Measurements from ENCODE around the gene KCTD11.

KCTD11 gene

GRCh38 chr17:7322520-7323194 is 29.3 kb upstream of the KCTD11 start:
- in situ Hi-C loops (cut with MboI; ENCODE audit: low sequenced_read_pairs) = no loop called here

DNA sequence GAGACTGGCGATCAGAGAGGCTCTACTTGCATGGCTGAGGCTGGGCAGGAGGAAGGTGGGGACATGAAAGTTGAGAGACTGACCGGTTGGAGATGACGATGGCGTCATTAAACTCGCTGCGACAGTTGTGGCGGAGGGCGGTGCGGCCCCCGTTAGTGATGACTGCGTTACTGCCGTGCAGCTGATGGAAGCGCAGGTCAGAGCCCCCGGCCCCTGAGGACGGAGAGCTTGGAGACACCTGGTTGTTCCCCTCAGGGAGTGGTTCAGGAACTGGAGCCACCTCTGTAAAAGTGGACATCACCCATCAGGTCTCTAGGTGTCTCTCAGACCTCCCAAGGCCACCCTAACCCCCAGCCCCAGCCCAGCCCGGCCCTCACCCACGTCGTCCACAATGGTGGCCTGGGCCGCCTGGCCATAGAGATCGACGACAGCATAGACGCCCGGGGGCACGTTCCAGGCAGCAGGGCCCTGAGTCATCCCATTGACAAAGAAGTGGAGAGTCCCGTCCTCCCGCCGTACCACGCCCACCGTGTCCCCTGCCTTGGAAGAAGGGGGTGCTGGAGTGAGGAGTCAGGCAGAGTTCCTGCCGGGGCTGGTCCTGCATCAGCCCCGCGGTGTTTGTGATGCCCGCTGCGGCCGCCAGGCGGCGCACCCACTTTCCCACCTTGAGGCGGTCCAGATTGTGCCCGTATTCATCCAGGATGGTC is 28.1 kb upstream of the KCTD11 start:
- in situ Hi-C loops (cut with MboI; ENCODE audit: low sequenced_read_pairs) = no loop called here

DNA sequence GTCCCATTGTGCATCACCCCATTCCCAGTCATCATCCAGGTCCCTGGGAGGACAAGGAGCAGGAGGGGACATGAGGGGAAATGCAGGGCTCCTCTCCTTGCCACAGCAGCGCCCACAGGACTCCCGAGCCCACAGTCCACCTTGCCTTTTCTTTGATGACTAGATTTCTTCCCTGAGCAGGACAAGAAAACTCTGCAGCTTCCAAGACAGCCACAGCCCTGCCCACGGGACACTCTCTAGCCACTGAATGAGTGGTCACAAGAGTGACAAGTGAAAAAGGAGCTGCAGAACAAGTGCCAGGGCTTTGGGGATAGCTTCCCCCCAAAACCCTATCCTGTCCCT is 27.6 kb upstream of the KCTD11 start:
- in situ Hi-C loops (cut with MboI; ENCODE audit: low sequenced_read_pairs) = no loop called here

GRCh38 chr17:7325031-7325528 is 26.9 kb upstream of the KCTD11 start:
- in situ Hi-C loops (cut with MboI; ENCODE audit: low sequenced_read_pairs) = loop anchor here (25.0 kb wide), 1 partner anchor 362 kb away; the partner anchor contains the start of genes TP53 and WRAP53

GRCh38 chr17:7326186-7326585 is 25.8 kb upstream of the KCTD11 start:
- in situ Hi-C loops (cut with MboI; ENCODE audit: low sequenced_read_pairs) = loop anchor here (25.0 kb wide), 1 partner anchor 361 kb away; the partner anchor contains the start of genes TP53 and WRAP53

DNA sequence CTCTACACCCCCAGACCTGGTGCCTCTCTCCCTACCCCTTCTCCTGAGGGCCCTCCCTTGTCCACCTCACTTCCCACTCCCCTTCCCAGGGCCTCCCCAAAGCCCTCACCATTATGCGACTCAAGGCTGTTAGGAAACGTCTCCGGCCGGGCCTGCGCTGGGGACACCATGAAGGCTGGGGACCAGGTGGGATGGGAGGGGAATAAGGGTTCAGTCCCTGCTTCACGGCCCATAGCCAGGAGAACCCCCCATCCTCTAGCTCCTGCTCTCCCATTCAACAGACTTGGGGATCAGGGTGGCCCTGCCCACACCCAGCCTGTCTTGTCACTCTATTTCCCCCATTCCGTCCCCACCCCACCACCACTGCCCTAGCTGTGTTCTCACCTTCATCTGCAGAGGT is 24.9 kb upstream of the KCTD11 start:
- in situ Hi-C loops (cut with MboI; ENCODE audit: low sequenced_read_pairs) = loop anchor here (25.0 kb wide), 1 partner anchor 360 kb away; the partner anchor contains the start of genes TP53 and WRAP53

- in situ Hi-C loops (cut with MboI; ENCODE audit: low sequenced_read_pairs) = loop anchor here (25.0 kb wide), 1 partner anchor 360 kb away; the partner anchor contains the start of genes TP53 and WRAP53
These were observed 24.5 kb upstream of the KCTD11 start for GRCh38 chr17:7327501-7327900.

DNA sequence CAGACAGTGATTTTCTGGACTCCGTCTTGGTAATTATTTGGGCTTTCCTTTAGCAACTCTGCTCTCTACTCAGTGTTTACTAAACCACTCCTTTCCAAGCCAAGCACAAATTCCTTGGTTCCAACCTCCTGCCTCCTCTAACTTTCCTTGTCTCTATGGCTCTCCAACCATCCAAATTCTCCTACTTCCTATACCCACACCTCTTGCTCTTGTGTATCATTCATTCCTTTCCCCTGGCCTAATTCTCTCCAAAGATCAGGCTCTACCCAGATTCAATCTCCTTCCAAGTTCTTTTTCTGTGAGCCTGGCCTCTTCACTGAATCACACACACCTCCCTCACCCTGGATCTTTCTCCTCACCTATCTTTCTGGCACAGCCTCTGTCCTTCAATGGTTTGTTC is 24.0 kb upstream of the KCTD11 start:
- in situ Hi-C loops (cut with MboI; ENCODE audit: low sequenced_read_pairs) = loop anchor here (25.0 kb wide), 1 partner anchor 359 kb away; the partner anchor contains the start of genes TP53 and WRAP53

- in situ Hi-C loops (cut with MboI; ENCODE audit: low sequenced_read_pairs) = loop anchor here (25.0 kb wide), 1 partner anchor 358 kb away; the partner anchor contains the start of genes TP53 and WRAP53
These were observed 23.1 kb upstream of the KCTD11 start, which contains the start of gene NEURL4 for GRCh38 chr17:7328840-7329373. Gene NEURL4, minus strand, starts transcription at chr17:7329335. Its CDS starts 23 bp downstream, at chr17:7329312.

- in situ Hi-C loops (cut with MboI; ENCODE audit: low sequenced_read_pairs) = loop anchor here (25.0 kb wide), 1 partner anchor 358 kb away; the partner anchor contains the start of genes TP53 and WRAP53
These were observed 22.5 kb upstream of the KCTD11 start for GRCh38 chr17:7329374-7329996.

DNA sequence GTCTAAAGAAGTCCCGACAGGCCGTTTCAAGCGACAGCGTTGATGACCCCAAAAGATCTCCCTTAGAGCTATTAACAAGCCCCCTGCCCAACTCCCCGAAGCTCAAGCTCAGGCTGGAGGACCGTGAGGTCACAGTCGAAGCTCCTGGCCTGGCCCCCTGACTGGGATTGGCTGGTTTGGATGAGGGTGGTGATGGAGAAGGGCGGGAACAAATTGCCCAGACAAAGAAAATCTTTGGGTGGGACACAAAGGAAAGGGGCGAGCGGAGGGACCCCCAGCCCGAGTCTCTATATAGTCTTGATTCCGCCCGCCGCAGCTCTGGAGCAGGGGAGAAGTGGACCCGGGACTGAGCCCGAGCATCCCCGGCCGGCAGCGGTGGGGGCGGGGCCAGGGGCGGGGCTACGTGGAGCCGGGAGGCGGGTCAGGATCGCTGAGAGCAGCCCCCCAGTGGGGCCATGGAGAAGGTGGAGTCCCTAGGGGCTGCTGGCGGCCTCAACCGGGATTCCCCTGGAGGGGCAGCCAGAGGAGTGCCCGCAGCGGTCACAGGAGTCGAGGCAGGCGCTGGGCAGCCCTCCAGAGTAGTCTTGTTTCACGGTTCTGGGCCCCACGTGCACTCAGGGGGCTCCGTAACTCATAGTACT is 21.8 kb upstream of the KCTD11 start:
- in situ Hi-C loops (cut with MboI; ENCODE audit: low sequenced_read_pairs) = loop anchor here (25.0 kb wide), 1 partner anchor 357 kb away; the partner anchor contains the start of genes TP53 and WRAP53

DNA sequence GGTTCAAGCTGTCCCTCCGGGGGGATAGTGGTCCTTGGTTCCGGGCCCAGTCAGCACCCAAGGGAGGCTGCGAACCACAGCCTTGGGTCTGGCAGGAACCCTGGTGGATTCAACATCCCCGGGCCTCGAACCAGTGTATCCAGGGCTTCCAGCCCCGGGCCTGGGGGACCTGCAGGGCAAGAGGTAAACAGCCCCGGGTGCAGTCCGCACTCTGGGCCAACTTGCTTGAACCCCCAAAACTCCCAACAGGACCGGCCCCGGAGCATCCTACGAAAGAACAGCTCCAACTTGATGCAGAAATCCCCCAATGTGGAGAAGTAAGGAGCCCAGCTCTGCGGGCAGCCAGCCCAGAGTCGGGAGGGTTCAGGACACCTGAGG is 21.3 kb upstream of the KCTD11 start:
- in situ Hi-C loops (cut with MboI; ENCODE audit: low sequenced_read_pairs) = loop anchor here (25.0 kb wide), 1 partner anchor 357 kb away; the partner anchor contains the start of genes TP53 and WRAP53

- in situ Hi-C loops (cut with MboI; ENCODE audit: low sequenced_read_pairs) = loop anchor here (25.0 kb wide), 1 partner anchor 355 kb away; the partner anchor contains the start of genes TP53 and WRAP53
These were observed 19.9 kb upstream of the KCTD11 start for GRCh38 chr17:7332111-7332510.

DNA sequence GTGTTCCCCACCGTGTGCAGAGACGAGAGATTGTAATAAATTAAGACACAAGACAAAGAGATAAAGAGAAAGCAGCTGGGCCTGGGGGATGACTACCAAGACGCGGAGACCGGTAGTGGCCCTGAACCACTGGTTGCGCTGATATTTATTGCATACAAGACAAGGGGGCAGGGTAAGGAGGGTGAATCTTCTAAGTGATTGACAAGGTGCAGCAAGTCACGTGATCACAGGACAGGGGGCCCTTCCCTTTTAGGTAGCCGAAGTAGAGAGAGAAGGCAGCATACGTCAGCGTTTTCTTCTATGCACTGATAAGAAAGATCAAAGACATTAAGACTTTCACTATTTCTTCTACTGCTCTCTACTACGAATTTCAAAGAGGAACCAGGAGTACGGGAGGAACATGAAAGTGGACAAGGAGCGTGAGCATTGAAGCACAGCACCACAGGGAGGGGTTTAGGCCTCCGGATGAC is 19.3 kb upstream of the KCTD11 start:
- in situ Hi-C loops (cut with MboI; ENCODE audit: low sequenced_read_pairs) = loop anchor here (25.0 kb wide), 1 partner anchor 355 kb away; the partner anchor contains the start of genes TP53 and WRAP53

DNA sequence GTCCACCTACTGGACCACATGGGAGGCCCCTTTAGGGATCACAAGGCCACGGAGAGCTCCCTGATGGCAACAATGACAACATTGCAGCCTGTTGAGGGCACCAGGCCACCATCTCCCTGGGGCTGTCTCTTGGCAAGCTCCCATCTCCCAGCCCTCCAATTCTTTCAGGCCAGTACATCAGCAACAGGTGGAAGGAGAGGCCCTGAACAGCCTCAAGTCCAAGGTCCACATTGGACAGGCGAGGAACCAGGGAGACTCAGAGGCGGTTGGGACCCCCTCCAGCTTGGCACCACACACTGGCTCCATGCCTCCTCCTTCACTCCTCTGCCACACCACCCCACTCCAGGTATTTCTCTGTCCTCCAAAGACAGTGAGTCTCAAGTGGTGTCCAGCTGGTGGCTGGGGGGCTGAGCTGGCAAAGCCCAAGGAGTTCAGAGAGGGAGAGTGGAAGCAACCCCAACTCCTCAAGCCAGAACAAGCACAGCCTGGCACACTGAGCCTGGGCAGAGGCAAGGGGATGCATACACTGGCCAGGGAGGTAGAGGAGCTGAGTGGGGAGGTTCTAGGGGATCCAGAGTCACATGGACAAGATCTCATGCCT is 16.9 kb upstream of the KCTD11 start:
- in situ Hi-C loops (cut with MboI; ENCODE audit: low sequenced_read_pairs) = loop anchor here (25.0 kb wide), 1 partner anchor 352 kb away; the partner anchor contains the start of genes TP53 and WRAP53

DNA sequence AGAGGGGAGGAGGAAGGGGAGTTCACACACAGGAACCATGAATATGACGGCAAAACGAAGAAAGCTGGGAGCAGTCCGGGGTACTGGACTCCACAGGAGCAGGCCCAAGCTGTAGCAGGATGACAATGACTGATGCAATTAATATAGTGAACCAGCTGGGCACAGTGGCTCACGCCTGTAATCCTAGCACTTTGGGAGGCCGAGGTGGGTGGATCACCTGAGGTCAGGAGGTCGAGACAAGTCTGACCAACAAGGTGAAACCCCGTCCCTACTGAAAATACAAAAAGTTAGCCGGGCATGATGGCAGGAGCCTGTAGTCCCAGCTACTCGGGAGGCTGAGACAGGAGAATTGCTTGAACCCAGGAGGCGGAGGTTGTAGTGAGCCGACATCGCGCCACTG is 16.2 kb upstream of the KCTD11 start:
- in situ Hi-C loops (cut with MboI; ENCODE audit: low sequenced_read_pairs) = loop anchor here (25.0 kb wide), 1 partner anchor 352 kb away; the partner anchor contains the start of genes TP53 and WRAP53

- in situ Hi-C loops (cut with MboI; ENCODE audit: low sequenced_read_pairs) = loop anchor here (25.0 kb wide), 1 partner anchor 351 kb away; the partner anchor contains the start of genes TP53 and WRAP53
These were observed 15.5 kb upstream of the KCTD11 start, which contains the start of gene ACAP1 for GRCh38 chr17:7336240-7337175. Gene ACAP1, plus strand, starts transcription at chr17:7336529. Its CDS starts 206 bp downstream, at chr17:7336735.

GRCh38 chr17:7337600-7337999 is 14.4 kb upstream of the KCTD11 start:
- in situ Hi-C loops (cut with MboI; ENCODE audit: low sequenced_read_pairs) = loop anchor here (25.0 kb wide), 1 partner anchor 350 kb away; the partner anchor contains the start of genes TP53 and WRAP53

Data from HL-60/S4 treated with phorbol 12-myristate 13-acetate at 8.2 ng/mL for 4 days and 3 days (cell line).